KBM-7 (cell line): ENCODE data around the gene RAB26.
A peak's percentile ranks its signal among the peaks of the same experiment; 100 is the strongest.
"Not testable (repeated sequence)": the region's sequence is repeated elsewhere in the genome, so short reads cannot be mapped to it uniquely, and the experiment has no call there.

Source experiments
- DNase-seq: peaks from one replicate; pipeline ENCODE4 v3.0.0-alpha.2; 2015
- in situ Hi-C: fragments of 300-500 bp; cut with MboI; formaldehyde crosslinking; loops from 2 replicates; pipeline ENCODE4 v1.14.3; 2020; ENCODE audit warnings: low sequenced_read_pairs, low pct_unique_long_range_greater_than_20kb, mixed read lengths

The RAB26 gene

GRCh38 chr16:2129890-2130447, 18.5 kb upstream of the RAB26 start:
- DNase-seq, in situ Hi-C loops: not testable (repeated sequence)

DNA sequence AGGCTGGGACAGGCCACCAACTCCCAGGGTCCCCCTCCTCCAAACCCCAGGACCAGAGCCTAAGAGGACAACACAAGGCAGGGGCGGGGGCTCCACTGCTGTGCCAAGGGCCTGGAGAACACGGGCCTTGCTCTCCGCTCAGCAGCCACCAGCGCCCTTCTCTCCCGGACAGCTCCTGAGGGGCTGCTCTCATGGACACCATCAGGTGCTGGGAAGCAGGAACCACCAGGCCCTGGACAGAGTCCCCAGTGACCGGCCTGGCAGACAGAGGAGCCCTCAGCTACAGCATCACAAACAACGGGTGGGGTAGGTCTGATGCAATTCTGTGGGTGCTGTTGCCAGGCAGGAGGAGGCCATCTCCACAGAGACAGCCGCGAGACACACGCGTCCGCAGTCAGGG, 14.6 kb upstream of the RAB26 start:
- in situ Hi-C loops, DNase-seq: not testable (repeated sequence)

DNA sequence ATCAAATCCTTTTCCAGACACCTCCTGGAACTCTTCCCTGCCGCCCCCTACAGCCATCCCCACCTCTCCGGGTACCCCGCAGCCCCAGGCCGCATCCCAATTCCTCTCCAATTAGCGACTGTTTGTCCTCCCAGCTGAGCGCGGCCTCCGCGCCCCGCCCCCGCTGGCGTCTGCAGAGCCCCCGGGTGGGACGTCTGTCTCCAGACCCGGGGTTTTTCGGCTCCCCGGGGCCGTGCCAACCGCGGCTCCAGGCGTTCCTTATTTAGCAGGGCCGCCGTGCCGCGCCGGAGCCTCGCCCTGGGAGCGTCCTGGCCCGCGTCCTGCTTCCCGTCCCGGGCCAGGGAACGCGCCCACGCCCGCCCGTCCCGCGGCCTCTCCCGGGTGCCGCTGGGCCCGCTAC, 13.4 kb upstream of the RAB26 start:
- DNase-seq, in situ Hi-C loops: not testable (repeated sequence)

DNA sequence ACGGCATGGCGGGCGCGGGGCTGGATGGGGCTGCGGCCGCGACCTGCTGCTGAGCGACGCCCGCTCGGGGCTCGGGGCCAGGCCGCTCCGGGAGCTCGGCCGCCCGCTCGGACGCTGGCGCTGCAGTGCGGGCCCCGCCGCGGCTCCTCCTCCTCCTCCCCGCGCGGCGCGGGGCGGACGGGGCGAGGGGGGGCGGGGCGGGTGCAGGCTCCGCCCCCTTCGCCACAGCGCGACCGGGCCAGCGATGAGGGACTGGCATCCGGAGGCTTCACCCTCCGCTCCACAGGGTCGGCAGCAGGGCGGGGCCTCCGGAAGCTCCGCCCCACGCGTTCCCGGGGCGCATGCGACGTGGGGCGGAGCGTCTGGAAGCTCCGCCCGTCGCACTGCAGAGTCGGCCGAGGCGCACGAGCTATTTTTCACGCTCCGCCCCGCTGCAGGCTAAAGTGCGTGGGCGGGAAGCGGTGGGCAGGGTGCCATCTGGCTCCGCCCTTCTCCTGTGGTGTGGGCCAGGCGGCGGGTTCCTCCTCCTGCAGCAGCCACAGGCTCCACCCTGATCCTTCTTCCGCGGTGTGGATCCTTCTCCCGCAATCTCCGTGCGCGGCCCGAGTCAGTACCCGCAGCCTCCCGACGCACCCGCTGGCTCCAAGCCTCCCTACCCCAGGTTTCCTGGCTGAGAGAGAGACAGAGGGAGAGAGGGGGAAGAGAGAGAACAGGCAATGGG, 12.5 kb upstream of the RAB26 start, which contains the start of gene PKD1:
Gene PKD1 (minus strand): TSS at position 129 of the 721 bp plus-strand sequence. CDS start 209 bp downstream, outside the sequence.
- peak; percentile 97 for DNase-seq
- in situ Hi-C loops: not testable (repeated sequence)

GRCh38 chr16:2142942-2143877, 5.2 kb upstream of the RAB26 start:
- in situ Hi-C loops: loop anchor here (10.0 kb wide), 1 partner anchor 118 kb away; the partner anchor contains the start of gene NHERF2
- no peak for DNase-seq

- in situ Hi-C loops: loop anchor here (10.0 kb wide), 1 partner anchor 119 kb away; the partner anchor contains the start of gene NHERF2
- DNase-seq: no peak
These were observed 4.4 kb upstream of the RAB26 start for GRCh38 chr16:2143878-2144485.

- DNase-seq: no peak
- in situ Hi-C loops: loop anchor here (10.0 kb wide), 1 partner anchor 121 kb away; the partner anchor contains the start of gene NHERF2
These were observed 2.6 kb upstream of the RAB26 start for GRCh38 chr16:2145843-2146242.

- in situ Hi-C loops: loop anchor here (10.0 kb wide), 1 partner anchor 123 kb away; the partner anchor contains the start of gene NHERF2
- no peak for DNase-seq
These were observed 1.0 kb upstream of the RAB26 start for GRCh38 chr16:2147378-2147777.

- peak; percentile 38 for DNase-seq
- in situ Hi-C loops: loop anchor here (10.0 kb wide), 1 partner anchor 124 kb away; the partner anchor contains the start of gene NHERF2
These were observed 547 bp downstream of the RAB26 start for GRCh38 chr16:2148714-2149629.

GRCh38 chr16:2149630-2150417, 1.4 kb downstream of the RAB26 start:
- DNase-seq: peak; percentile 45
- in situ Hi-C loops: loop anchor here (10.0 kb wide), 2 partner anchors 65 to 125 kb away; partner anchors contain the start of genes BRICD5, NHERF2 and PGP

GRCh38 chr16:2150418-2151187, 2.2 kb downstream of the RAB26 start:
- in situ Hi-C loops: loop anchor here (10.0 kb wide), 1 partner anchor 64 kb away; the partner anchor contains the start of genes BRICD5 and PGP
- peak; percentile 68 for DNase-seq

GRCh38 chr16:2151188-2152091, 3.0 kb downstream of the RAB26 start:
- peak; percentile 42 for DNase-seq

GRCh38 chr16:2152695-2153506, 4.5 kb downstream of the RAB26 start:
- DNase-seq: peak; percentile 55

More at GRCh38 chr16:2151188-2152091, 3.0 kb downstream of the RAB26 start:
- in situ Hi-C loops: loop anchor here (10.0 kb wide), 1 partner anchor 63 kb away; the partner anchor contains the start of genes BRICD5 and PGP

GRCh38 chr16:2154533-2155090, 6.2 kb downstream of the RAB26 start:
- no peak for DNase-seq
- in situ Hi-C loops: loop anchor here (10.0 kb wide), 1 partner anchor 60 kb away; the partner anchor contains the start of genes BRICD5 and PGP

More at GRCh38 chr16:2152695-2153506, 4.5 kb downstream of the RAB26 start:
- in situ Hi-C loops: loop anchor here (10.0 kb wide), 1 partner anchor 62 kb away; the partner anchor contains the start of genes BRICD5 and PGP
